ENCODE results near the gene SH3RF3. TPM values are rescaled to one million over a fixed set of nuclear protein-coding genes. Genes with fewer than 3 reads are reported as not detected.

SH3RF3 gene
- polyA plus RNA-seq, 1 donor (not counting 4 experiments of a cell fraction or from before 2014, with no cell fraction given), result 0.08 TPM

DNA sequence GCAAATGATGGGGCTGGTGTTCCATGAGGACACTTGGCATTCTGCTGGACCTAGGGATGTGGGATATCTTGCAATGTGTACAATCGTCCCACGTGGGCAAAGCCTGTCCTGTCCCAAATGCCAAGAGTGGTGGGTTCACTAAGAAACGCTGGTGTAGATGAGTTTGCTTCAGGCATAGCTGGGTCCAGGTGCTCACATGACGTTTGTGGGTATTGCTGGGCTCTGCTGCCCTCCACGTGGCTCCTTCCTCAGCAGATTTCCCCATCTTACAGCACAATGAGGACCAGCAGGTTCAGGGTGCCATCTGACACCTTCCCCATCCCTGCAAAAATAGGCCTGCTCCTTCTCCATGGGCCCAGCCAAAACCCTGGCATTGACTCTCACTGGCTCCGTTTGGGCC is 378.8 kb downstream of the SH3RF3 start:
- H4K20me1 ChIP-seq (ENCODE audit: control insufficient read depth, extremely low read depth, insufficient read depth, low read length), result no peaks in the 10 kb centered on the region
- no peak overlapping the region for H3K27ac ChIP-seq (ENCODE audit: control insufficient read depth, insufficient read depth, low read length)
- H3K79me2 ChIP-seq (ENCODE audit: control insufficient read depth, insufficient read depth, low read length), result no peaks in the 10 kb centered on the region
- no peaks in the 10 kb centered on the region for H3K9me3 ChIP-seq (ENCODE audit: control insufficient read depth, low read depth, low read length)
- FAIRE-seq (no peak), DNase-seq (ENCODE audit: low read depth, low spot score) (no peak)
- H3K9ac ChIP-seq (ENCODE audit: control insufficient read depth, extremely low read depth, insufficient read depth, low read length), result no peak overlapping the region
- dilution Hi-C loops (cut with MboI; ENCODE audit: extremely low pct_ligation_motif_present, low sequenced_read_pairs), result no loop called here
- H3K36me3 ChIP-seq (ENCODE audit: control insufficient read depth in 2 of 2, extremely low read depth in 1 of 2, insufficient read depth in 2 of 2, low read length in 2 of 2), result no peaks in the 10 kb centered on the region
- no peak for TF ChIP-seq EZH2 (IDR thresholded peaks at IDR 0.05; ENCODE audit: low read length)
- TF ChIP-seq, protein P1, sequence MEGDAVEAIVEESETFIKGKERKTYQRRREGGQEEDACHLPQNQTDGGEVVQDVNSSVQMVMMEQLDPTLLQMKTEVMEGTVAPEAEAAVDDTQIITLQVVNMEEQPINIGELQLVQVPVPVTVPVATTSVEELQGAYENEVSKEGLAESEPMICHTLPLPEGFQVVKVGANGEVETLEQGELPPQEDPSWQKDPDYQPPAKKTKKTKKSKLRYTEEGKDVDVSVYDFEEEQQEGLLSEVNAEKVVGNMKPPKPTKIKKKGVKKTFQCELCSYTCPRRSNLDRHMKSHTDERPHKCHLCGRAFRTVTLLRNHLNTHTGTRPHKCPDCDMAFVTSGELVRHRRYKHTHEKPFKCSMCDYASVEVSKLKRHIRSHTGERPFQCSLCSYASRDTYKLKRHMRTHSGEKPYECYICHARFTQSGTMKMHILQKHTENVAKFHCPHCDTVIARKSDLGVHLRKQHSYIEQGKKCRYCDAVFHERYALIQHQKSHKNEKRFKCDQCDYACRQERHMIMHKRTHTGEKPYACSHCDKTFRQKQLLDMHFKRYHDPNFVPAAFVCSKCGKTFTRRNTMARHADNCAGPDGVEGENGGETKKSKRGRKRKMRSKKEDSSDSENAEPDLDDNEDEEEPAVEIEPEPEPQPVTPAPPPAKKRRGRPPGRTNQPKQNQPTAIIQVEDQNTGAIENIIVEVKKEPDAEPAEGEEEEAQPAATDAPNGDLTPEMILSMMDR (optimal IDR thresholded peaks at IDR 0.05 in 1 of 3, IDR thresholded peaks at IDR 0.05 in 1 of 3, conservative IDR thresholded peaks at IDR 0.05 in 1 of 3; ENCODE audit: extremely low read depth in 1 of 3, insufficient read depth in 2 of 3, low read length in 3 of 3), result no peak
- H2AFZ ChIP-seq (ENCODE audit: control insufficient read depth, low read length), result no peak overlapping the region
- H3K9me1 ChIP-seq (ENCODE audit: control insufficient read depth, extremely low read depth, insufficient read depth, low read length), result no peaks in the 10 kb centered on the region
- no peaks in the 10 kb centered on the region for H3K4me1 ChIP-seq (ENCODE audit: control insufficient read depth, extremely low read depth, insufficient read depth, low read length)
- H3K4me2 ChIP-seq (ENCODE audit: control insufficient read depth, extremely low read depth, insufficient read depth, low read depth, low read length), result no peak overlapping the region
- no peak overlapping the region for H3K4me3 ChIP-seq (ENCODE audit: control insufficient read depth in 2 of 3, extremely low read depth in 1 of 3, insufficient read depth in 2 of 3, low read depth in 1 of 3, low read length in 3 of 3)
- peaks cover 6% of the 10 kb centered on the region for H3K27me3 ChIP-seq (ENCODE audit: control insufficient read depth, extremely low read depth, insufficient read depth, low read length)

DNA sequence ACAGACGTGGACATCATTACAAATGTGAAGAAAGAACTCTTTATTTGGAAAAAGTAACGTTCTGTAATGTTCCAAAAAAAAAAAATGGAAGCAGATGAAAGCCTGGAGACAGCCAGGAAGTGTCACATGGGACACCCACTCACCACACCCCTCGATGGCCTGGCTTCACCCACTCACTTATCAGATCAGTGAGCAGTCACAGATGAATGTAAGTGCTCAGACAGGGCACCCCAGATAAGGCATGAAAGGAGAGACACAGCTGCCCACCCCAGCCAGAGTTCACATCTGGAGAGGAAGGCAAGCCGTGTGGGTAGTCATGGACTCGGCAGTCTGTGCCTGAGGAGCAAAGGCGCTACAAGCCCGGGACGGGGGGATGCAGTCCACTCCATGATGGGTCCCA is 379.6 kb downstream of the SH3RF3 start:
- DNase-seq (ENCODE audit: low read depth, low spot score), result no peak
- no peaks in the 10 kb centered on the region for H3K4me1 ChIP-seq (ENCODE audit: control insufficient read depth, extremely low read depth, insufficient read depth, low read length)
- peaks cover 6% of the 10 kb centered on the region for H3K27me3 ChIP-seq (ENCODE audit: control insufficient read depth, extremely low read depth, insufficient read depth, low read length)
- no peak overlapping the region for H3K9ac ChIP-seq (ENCODE audit: control insufficient read depth, extremely low read depth, insufficient read depth, low read length)
- H4K20me1 ChIP-seq (ENCODE audit: control insufficient read depth, extremely low read depth, insufficient read depth, low read length), result no peaks in the 10 kb centered on the region
- no peak for FAIRE-seq
- no peaks in the 10 kb centered on the region for H3K9me3 ChIP-seq (ENCODE audit: control insufficient read depth, low read depth, low read length)
- no peak overlapping the region for H3K4me3 ChIP-seq (ENCODE audit: control insufficient read depth in 2 of 3, extremely low read depth in 1 of 3, insufficient read depth in 2 of 3, low read depth in 1 of 3, low read length in 3 of 3)
- dilution Hi-C loops (cut with MboI; ENCODE audit: extremely low pct_ligation_motif_present, low sequenced_read_pairs), result no loop called here
- H3K79me2 ChIP-seq (ENCODE audit: control insufficient read depth, insufficient read depth, low read length), result no peaks in the 10 kb centered on the region
- no peak overlapping the region for H2AFZ ChIP-seq (ENCODE audit: control insufficient read depth, low read length)
- no peaks in the 10 kb centered on the region for H3K36me3 ChIP-seq (ENCODE audit: control insufficient read depth in 2 of 2, extremely low read depth in 1 of 2, insufficient read depth in 2 of 2, low read length in 2 of 2)
- TF ChIP-seq EZH2 (IDR thresholded peaks at IDR 0.05; ENCODE audit: low read length), result no peak
- TF ChIP-seq, protein P1 (optimal IDR thresholded peaks at IDR 0.05 in 1 of 3, IDR thresholded peaks at IDR 0.05 in 1 of 3, conservative IDR thresholded peaks at IDR 0.05 in 1 of 3; ENCODE audit: extremely low read depth in 1 of 3, insufficient read depth in 2 of 3, low read length in 3 of 3), result no peak
- no peak overlapping the region for H3K27ac ChIP-seq (ENCODE audit: control insufficient read depth, insufficient read depth, low read length)
- no peaks in the 10 kb centered on the region for H3K9me1 ChIP-seq (ENCODE audit: control insufficient read depth, extremely low read depth, insufficient read depth, low read length)
- no peak overlapping the region for H3K4me2 ChIP-seq (ENCODE audit: control insufficient read depth, extremely low read depth, insufficient read depth, low read depth, low read length)

Data from keratinocyte (primary cell).